ENCODE measurements around the gene CARD11. TPM values are rescaled to one million over a fixed set of nuclear protein-coding genes. Genes with fewer than 3 reads are reported as not detected.

CARD11 gene
- total and polyA plus RNA-seq, 9 donors: 0.28 to 2.5 (median 0.80) TPM

- Histone ChIP-seq H3K36me3 (no peaks in the 10 kb centered on the region), H3K27ac (peak overlapping the region in 1 of 2 donors; percentile 79), H3K27me3 (no peaks in the 10 kb centered on the region), H3K4me3 (no peak overlapping the region), H3K4me1 (ENCODE audit: insufficient read depth) (peaks cover 10% of the 10 kb centered on the region), H3K9me3 (no peaks in the 10 kb centered on the region)
- DNase-seq: peak; percentile 19 to 81 (median 71)
- 3 to 14% (median 8%) methylated on average over 13 of the region's 13 CpGs for WGBS, 3 donors
- intact Hi-C loops (cut with DNase I): no loop called here
- TF ChIP-seq POLR2A (IDR thresholded peaks at IDR 0.05) (no peak), CTCF (IDR thresholded peaks at IDR 0.05) (no peak), EP300 (IDR thresholded peaks at IDR 0.05) (no peak)
Observed at GRCh38 chr7:2911466-2911865, 132.2 kb downstream of the CARD11 start.

- intact Hi-C loops (cut with DNase I): no loop called here
- Histone ChIP-seq H3K27me3 (no peaks in the 10 kb centered on the region), H3K9me3 (no peaks in the 10 kb centered on the region), H3K36me3 (no peaks in the 10 kb centered on the region), H3K4me3 (no peak overlapping the region), H3K4me1 (ENCODE audit: insufficient read depth) (peaks cover 10% of the 10 kb centered on the region), H3K27ac (no peak overlapping the region)
- 43 to 67% (median 58%) methylated on average over 14 to 18 of the region's 18 CpGs for WGBS, 3 donors
- DNase-seq: no peak
- no peak for TF ChIP-seq EP300 (IDR thresholded peaks at IDR 0.05)
- TF ChIP-seq CTCF (IDR thresholded peaks at IDR 0.05): no peak
- no peak for TF ChIP-seq POLR2A (IDR thresholded peaks at IDR 0.05)
Observed at GRCh38 chr7:2909471-2910039, 134.1 kb downstream of the CARD11 start.

- 88 to 95% (median 92%) methylated on average over 17 of the region's 17 CpGs for WGBS, 3 donors
- DNase-seq: no peak
- Histone ChIP-seq H3K9me3 (no peaks in the 10 kb centered on the region), H3K27ac (no peak overlapping the region), H3K36me3 (no peaks in the 10 kb centered on the region), H3K4me1 (ENCODE audit: insufficient read depth) (peaks cover 10% of the 10 kb centered on the region), H3K27me3 (no peaks in the 10 kb centered on the region), H3K4me3 (no peak overlapping the region)
- TF ChIP-seq CTCF (IDR thresholded peaks at IDR 0.05) (no peak), EP300 (IDR thresholded peaks at IDR 0.05) (no peak), POLR2A (IDR thresholded peaks at IDR 0.05) (no peak)
- intact Hi-C loops (cut with DNase I): no loop called here
Observed at GRCh38 chr7:2909043-2909442, 134.6 kb downstream of the CARD11 start.

GRCh38 chr7:2908103-2908683 is 135.5 kb downstream of the CARD11 start:
- no peak overlapping the region for H3K27ac ChIP-seq
- H3K36me3 ChIP-seq: no peaks in the 10 kb centered on the region
- DNase-seq: no peak
- WGBS, 3 donors: 95 to 97% (median 95%) methylated on average over 17 of the region's 17 CpGs
- H3K27me3 ChIP-seq: no peaks in the 10 kb centered on the region
- intact Hi-C loops (cut with DNase I): no loop called here
- peaks cover 10% of the 10 kb centered on the region for H3K4me1 ChIP-seq (ENCODE audit: insufficient read depth)
- H3K9me3 ChIP-seq: no peaks in the 10 kb centered on the region
- TF ChIP-seq CTCF (IDR thresholded peaks at IDR 0.05): no peak
- no peak for TF ChIP-seq EP300 (IDR thresholded peaks at IDR 0.05)
- TF ChIP-seq POLR2A (IDR thresholded peaks at IDR 0.05): no peak
- no peak overlapping the region for H3K4me3 ChIP-seq

All from ovary (tissue), 9 donors.